GM20431 (cell line): ENCODE data around the gene CCDC192.
"Not testable (repeated sequence)": the region's sequence is repeated elsewhere in the genome, so short reads cannot be mapped to it uniquely, and the experiment has no call there.

Source experiments
- in situ Hi-C: fragments of 300-500 bp; cut with MseI, MboI; formaldehyde crosslinking; loops from one replicate; pipeline ENCODE4 v1.15.0; 2020; ENCODE audit warnings: low sequenced_read_pairs; ENCODE audit not compliant: unreplicated experiment

Gene CCDC192

DNA sequence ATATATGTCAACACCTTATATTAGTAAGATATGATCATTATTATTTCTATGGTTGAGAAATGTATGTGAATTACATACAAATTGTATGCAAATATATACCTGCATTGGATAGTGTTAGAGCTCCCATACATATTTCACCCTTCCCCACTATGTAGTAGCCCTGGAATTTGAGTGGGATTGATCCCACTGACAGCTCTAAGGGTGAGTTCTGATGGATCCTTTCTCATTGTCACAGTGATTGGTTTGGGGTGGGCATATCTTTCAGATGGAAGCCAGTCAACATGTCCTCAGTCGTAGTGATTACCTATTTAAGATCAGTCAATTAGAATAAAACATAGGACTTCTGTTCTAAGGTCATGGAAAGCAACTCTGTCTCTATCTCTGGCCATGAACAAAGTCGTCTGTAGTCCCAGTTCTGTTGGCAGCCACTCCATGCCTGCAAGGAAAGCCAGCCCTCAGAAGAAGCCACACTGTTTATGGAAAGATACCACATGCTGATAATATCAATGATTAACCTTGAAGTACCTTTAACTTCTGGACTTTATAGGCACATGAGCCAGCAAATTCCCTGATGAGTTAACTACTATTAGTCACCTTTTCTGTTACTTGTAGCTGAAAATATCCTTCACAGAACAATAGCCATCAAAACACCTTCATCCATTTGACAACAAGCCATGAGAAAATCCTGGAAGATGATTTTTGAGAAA, 5.1 kb upstream of the CCDC192 start:
- in situ Hi-C loops = no loop called here

- in situ Hi-C loops = no loop called here
Measured at GRCh38 chr5:127699416-127699815, 3.8 kb upstream of the CCDC192 start.

DNA sequence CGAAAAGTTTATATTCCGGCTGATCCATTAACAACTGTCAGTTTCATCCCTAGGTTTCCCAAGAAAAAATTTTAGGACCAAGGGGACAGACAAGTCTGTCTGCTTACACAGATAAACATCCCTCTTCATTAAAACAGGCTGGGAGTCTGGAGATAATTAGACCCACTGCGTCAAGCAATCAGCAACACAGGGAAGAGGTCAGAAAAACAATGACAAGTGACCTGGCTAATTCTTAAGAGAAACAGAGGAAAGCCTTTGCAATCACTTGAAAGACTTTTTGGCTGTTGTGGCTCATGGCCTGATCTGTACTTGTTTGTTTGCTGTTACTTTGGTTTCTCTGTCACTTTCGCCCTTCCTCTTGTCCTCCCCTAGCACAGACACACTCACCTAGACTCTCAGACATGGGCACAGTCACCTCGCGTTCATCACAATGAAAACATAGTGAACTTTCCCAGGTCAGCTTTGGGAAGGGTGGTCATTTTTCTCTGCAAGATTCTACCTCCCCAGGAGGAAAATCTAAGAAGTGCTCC, 2.9 kb upstream of the CCDC192 start:
- in situ Hi-C loops = no loop called here

- in situ Hi-C loops = no loop called here
Measured at GRCh38 chr5:127702434-127702833, 757 bp upstream of the CCDC192 start.

DNA sequence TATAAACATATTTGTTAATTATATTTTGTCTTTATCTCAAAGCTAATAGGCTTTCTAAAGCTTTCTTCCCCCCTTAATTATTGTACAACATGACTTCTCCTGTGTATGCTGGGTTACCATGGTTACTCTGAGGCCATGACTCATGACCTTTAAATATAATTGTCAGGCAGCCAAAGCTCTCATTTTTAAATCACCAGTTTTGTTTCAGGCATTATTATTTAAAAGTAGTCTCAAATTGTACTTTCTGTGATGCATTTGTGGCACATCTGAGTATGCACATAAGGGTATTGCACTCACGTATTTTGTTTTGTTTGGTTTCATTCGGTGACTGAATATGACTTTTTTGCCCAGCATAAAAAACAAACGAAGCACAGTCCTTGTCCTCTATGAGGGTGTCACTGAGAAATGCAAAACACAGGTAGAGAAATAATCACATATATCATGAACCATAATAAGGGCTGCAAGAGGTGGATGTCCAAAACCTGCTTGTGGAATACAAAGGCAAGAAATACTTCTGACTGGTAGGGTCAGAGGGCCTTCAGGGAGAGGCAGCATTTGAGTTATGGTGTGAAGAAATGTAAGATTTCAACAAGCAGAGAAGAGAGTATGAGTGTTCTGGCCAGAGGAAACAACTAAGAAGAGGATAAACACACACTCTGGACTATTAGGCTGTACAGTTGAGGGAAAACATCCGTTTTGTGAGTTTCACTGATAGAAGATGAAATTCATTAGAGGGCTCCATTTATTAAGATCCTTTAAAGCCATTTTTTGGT, 2.1 kb downstream of the CCDC192 start:
- in situ Hi-C loops = no loop called here

- in situ Hi-C loops = no loop called here
Measured at GRCh38 chr5:127706691-127707090, 3.5 kb downstream of the CCDC192 start.

- in situ Hi-C loops = no loop called here
Measured at GRCh38 chr5:127707209-127707608, 4.0 kb downstream of the CCDC192 start.

GRCh38 chr5:127713083-127713482, 9.9 kb downstream of the CCDC192 start:
- in situ Hi-C loops = not testable (repeated sequence)

- in situ Hi-C loops = no loop called here
Measured at GRCh38 chr5:127718181-127718580, 15.0 kb downstream of the CCDC192 start.

DNA sequence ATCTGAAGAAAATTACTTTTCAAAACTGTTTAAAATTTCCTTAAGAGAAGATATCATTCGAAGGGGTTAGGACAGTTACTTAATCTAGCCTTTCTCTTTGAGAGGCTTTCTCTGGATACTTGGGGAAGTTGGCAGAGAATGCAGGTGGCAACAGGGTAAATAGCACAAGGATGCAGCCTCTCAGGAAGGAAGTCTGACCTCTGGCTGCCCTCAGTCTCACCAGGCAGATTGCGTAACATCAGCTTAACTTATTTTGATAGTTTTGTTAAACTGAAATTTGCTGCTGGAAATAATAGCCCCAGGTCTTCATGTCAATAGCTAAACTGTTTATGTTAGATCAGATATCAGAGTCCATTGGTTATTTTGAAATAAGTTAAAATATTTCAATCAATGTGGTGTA, 20.4 kb downstream of the CCDC192 start:
- in situ Hi-C loops = no loop called here

DNA sequence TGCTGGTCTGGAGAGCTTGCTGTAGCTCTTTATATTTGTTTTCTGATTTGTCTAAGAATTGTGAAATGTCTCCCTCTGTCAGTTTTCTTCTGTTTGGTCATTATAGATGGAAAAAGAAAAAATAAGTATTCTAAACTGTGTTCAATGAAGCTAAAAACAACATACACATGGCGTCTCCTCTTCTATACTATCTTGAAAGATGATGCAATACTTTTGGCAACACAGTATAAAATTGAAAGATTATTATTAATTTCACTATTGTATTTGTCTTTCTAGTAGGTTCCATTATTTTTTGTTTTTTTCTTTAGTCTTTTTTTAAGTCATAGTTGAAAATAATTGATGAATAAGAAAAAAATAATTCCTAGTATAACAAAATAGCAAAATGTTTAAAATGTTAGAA, 22.5 kb downstream of the CCDC192 start:
- in situ Hi-C loops = no loop called here

DNA sequence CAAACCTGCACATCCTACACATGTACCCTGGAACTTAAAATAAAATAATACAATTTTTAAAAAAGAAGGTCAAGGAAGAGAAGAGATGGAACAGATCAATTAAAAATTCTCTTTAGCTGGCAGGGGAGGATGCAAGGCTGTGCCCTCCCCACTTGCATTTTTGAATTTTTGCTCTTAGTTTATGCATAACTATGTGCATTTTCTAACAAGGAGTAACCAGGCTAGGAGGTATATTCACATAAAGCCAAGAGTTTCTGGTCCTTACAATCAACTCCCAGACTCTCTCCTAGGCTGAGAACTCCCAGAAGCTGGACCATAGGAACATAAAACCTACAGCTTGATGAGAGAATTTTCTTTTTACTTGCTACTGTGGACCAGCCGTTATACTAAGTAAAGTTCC, 29.8 kb downstream of the CCDC192 start:
- in situ Hi-C loops = no loop called here

- in situ Hi-C loops = not testable (repeated sequence)
Measured at GRCh38 chr5:127739348-127739747, 36.2 kb downstream of the CCDC192 start.

DNA sequence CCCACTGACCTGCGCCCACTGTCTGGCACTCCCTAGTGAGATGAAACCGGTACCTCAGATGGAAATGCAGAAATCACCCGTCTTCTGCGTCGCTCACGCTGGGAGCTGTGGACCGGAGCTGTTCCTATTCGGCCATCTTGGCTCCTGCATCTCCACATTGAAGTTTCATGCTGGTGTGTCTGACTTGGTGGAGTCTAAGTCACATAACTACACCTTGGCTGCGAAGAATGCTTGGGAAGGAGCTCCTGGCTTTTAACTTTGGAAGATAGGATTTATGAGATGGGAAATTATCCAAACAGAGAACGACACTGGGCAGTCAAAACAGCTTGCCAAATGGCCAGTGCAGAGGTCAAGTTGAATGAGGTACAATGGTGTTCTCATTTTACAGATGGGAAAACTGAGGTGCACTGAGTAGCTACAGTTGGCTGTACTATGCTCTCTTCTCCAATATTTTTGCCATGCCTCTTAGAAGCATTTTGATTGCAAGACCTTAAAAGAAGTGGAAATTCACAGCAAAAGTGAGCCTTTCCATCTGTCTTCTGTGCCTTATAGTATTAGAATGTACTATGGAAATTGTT, 36.7 kb downstream of the CCDC192 start:
- in situ Hi-C loops = no loop called here

- in situ Hi-C loops = no loop called here
Measured at GRCh38 chr5:127741412-127741811, 38.2 kb downstream of the CCDC192 start.

DNA sequence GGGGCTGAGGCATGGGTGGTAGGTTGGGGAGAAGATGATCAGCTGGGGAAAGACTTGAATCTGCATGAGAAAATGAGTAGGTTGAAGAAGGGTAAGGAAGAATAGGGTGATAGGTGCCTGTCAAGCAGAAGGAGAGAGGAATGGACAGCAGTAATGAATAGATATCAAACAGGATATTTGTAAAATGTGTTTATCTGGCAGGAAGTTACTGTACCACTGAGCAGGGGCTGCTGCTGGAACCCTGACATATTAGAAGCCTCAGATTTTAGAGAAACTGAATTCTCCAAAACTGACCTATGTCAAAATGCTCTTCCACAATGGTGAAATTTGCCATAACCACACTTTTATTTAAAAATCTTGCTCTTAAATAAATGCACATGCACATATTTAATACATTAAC, 41.0 kb downstream of the CCDC192 start:
- in situ Hi-C loops = no loop called here

DNA sequence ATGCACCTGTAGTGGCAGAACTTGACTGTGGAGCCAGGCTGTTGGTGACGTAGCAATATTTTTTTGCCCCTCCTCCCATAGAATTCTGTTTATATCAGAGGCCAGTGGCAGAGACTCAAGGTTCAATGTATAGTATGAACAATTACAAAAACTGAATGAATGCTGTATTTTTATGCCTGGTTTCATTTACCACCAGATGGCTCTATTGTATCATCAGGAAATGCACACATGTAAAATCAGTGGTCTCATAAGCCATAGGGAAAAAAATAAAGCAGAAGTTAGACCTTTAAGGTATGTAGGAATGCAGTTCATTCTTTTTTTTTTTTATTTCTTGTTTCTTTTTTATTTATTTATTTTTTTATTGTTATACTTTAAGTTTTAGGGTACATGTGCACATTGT, 43.6 kb downstream of the CCDC192 start:
- in situ Hi-C loops = no loop called here

GRCh38 chr5:127752503-127753265, 49.5 kb downstream of the CCDC192 start:
- in situ Hi-C loops = not testable (repeated sequence)

GRCh38 chr5:127754259-127754658, 51.1 kb downstream of the CCDC192 start:
- in situ Hi-C loops = no loop called here

DNA sequence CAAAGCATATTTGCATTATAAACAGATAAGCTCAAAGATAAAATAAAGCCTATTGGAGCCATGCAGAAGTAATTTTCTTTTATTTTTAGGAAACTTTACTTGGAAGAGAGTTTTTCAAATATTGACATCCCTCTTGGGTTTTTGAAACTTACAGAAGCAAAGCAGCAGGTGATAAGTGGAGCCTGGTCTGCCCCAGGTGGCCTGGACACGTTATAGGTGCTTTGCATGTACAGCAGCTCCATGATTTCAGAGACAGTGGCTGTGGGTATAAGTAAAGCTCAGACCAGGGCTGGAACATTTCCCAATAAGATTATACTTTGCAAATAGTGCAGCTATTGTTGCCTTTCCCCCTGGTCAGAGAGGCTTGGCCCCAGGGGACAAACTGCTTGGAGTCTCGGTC, 51.5 kb downstream of the CCDC192 start:
- in situ Hi-C loops = no loop called here
